LNCaP clone FGC (cell line): ENCODE data around the gene CERS2.

ENCODE experiments used
- DNase-seq: peaks from one replicate; pipeline ENCODE4 v3.0.0-alpha.2; 2011; ENCODE audit warnings: low read depth
- H3K4me3 ChIP-seq: 2 replicates; pipeline ENCODE4 v1.5.1; 2011; ENCODE audit warnings: mild to moderate bottlenecking, low read depth, low read length, control low read depth
- TF ChIP-seq, protein P1 (sequence below): IDR thresholded peaks from 2 replicates; pipeline ENCODE4 v1.5.1; 2012; ENCODE audit warnings: mild to moderate bottlenecking; ENCODE audit not compliant: control insufficient read depth, insufficient read depth; ENCODE audit errors: extremely low read depth

Gene CERS2

DNA sequence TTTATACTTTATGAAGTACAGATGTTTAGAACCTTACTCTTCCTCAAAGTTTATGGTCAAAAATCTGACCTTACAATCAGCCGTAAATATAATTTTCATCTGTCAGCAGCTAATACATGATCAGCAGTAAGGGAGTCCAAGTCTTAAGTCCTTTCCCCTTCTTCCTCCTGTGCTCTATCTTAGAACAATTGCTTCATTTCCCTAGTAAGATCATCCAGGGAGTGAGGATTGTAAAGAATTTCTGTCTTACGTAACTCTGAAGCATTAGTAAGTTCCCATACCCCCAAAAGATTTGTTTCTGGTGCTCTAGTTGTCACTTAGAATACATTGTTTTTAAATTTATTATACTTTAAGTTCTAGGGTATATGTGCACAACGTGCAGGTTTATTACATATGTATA is 46.3 kb downstream of the CERS2 start:
- DNase-seq, result no peak
- H3K4me3 ChIP-seq, result no peak overlapping the region
- TF ChIP-seq, protein P1, sequence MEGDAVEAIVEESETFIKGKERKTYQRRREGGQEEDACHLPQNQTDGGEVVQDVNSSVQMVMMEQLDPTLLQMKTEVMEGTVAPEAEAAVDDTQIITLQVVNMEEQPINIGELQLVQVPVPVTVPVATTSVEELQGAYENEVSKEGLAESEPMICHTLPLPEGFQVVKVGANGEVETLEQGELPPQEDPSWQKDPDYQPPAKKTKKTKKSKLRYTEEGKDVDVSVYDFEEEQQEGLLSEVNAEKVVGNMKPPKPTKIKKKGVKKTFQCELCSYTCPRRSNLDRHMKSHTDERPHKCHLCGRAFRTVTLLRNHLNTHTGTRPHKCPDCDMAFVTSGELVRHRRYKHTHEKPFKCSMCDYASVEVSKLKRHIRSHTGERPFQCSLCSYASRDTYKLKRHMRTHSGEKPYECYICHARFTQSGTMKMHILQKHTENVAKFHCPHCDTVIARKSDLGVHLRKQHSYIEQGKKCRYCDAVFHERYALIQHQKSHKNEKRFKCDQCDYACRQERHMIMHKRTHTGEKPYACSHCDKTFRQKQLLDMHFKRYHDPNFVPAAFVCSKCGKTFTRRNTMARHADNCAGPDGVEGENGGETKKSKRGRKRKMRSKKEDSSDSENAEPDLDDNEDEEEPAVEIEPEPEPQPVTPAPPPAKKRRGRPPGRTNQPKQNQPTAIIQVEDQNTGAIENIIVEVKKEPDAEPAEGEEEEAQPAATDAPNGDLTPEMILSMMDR, result no peak

DNA sequence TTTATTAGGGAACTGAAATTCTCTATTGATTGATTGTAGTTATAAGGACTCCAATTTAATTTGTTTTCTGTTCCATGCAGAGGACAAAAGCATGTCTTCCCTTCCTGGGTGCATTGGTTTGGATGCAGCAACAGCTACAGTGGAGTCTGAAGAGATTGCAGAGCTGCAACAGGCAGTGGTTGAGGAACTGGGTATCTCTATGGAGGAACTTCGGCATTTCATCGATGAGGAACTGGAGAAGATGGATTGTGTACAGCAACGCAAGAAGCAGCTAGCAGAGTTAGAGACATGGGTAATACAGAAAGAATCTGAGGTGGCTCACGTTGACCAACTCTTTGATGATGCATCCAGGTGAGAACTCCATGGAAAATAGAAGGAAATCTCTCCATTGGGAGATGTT is 47.0 kb downstream of the CERS2 start:
- peak overlapping the region; percentile 81 for H3K4me3 ChIP-seq
- no peak for DNase-seq
- TF ChIP-seq, protein P1, result no peak

DNA sequence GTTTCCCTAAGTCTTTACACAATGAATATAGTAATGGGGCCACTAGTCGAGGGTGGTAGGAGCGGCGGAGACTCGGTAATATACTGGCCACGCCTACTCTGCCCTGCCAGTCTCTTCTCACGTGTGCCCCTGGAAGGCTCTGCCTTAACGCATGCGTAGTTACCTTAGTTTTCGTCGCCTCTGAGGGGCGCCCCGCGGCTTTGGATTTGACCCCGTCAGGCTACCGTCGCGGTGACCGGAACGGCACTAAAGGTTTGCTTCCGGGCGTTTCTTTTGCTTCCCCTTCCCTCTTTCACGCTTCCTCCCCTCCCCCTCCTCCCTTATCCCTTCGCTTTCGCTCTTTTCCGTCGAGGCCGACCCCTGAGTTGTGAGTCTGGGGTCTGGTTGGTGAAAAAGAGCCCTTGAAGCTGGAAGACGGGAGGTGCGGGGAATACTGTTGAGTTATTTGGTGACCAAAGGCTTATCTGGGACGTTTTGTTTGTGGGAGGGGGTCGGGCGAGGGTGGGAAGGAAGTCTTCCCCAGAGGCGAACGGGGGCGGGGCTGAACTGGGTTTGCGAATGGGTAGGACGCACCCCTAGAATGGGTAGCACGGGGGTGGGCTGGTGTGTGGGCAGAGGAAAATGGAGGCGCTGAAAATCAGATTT is 48.4 kb downstream of the CERS2 start, which contains the start of gene SETDB1:
Gene SETDB1, plus strand, starts transcription at position 267 of the 645 bp plus-strand sequence. CDS start 1,352 bp downstream, outside the sequence.
- peak; percentile 95 for DNase-seq
- TF ChIP-seq, protein P1, result no peak
- peak within 1 kb of the TSS; percentile 81 for H3K4me3 ChIP-seq

DNA sequence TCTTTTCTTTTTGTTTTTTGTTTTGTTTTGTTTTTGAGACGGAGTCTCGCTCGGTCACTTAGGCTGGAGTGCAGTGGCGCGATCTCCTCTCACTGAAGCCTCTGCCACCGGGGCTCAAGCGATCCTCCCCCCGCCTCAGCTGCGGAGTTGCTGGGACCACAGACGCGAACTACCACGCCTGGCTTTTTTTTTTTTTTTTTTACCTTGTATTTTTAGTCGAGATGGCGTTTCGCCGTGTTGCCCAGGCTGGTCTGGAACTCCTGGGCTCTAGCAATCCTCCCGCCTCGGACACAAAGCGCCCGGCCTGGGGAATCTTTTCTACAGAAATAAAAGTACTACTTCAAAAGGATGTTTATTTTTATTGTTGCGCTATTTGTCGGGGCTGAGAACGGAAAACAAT is 49.6 kb downstream of the CERS2 start:
- no peak for DNase-seq
- TF ChIP-seq, protein P1, result no peak
- H3K4me3 ChIP-seq, result peak overlapping the region; percentile 81; the same call in 1 of the 2 replicates

DNA sequence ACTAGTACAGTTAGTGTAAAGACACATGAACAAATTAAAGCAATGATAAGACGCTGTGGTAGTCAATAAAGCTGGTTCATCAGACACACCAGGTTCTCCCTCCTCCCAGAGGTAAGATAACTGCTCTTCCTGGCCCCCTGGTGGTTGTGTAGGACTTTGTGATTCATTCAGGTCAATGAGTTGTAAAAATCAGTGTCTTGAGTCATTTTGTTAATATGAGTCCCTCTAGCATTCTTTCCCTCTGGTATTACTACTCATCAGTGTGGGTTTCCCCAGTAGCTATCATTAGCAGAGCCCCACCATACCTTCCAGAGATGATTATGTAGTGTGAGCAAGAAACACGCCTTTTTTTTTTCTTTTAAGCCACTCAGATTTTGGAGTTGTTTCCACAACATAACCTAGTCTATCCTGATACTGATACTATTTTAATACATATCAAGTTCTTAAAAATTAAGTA is 52.1 kb downstream of the CERS2 start:
- H3K4me3 ChIP-seq, result no peak overlapping the region
- peak; percentile 68 for DNase-seq
- TF ChIP-seq, protein P1, result peak; percentile 74

DNA sequence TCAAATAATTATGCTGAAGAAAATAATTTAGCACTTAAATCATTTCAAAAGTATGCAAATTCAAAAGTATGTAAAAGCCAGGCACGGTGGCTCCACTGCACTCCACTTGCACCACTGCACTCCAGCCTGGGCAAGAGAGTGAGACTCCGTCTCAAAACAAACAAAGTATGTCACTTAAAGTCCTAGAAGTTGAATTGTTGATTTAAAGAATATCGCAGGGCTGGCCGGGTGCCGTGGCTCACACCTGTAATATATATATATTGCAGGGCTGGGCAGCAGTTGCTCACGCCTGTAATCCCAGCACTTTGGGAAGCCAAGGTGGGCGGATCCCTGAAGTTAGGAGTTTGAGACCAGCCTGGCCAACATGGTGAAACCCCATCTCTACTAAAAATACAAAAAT is 57.2 kb downstream of the CERS2 start:
- no peak for DNase-seq
- H3K4me3 ChIP-seq, result no peak overlapping the region
- TF ChIP-seq, protein P1, result no peak
